ENCODE results near the gene DSG2.
"Not testable (repeated sequence)": the region's sequence is repeated elsewhere in the genome, so short reads cannot be mapped to it uniquely, and the experiment has no call there.

The DSG2 gene

DNA sequence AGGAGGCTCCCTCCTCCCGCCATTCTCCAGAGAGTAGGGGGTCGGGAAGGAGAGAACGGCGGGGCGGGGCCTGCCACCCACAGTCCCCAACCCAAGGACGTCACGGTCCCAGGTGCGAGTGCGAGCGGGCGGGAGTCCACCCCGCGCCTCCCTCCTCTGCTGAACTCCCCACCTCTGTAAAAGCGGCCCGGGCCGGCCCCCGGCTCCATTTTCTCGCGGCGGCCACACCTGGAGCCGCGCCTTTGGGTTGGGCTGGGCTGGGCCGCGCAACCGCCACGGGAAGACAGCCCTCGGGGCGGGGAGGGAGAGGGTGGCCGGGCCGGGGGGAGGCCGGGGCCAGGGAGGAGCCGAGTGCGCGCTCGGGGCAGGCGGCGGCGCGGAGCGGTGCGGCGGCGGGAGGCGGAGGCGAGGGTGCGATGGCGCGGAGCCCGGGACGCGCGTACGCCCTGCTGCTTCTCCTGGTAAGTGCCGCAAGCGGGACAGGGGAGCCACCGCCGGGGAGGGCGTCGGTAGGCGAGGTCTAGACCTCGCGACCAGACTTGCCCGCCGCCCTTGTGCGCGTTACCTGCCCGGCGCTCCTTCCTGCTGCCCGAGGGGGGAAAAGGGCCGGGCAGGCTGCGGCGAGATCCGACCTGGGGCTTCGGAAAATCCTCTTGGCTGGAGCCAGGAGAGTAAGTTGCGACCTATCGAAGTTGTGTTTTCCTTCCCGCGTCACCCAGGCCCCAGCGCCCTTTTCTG, at the start of gene DSG2:
Gene DSG2, plus strand, starts transcription at position 342 of the 738 bp plus-strand sequence. Its CDS starts 75 bp downstream, at position 417.
- DNase-seq, result no peak

DNA sequence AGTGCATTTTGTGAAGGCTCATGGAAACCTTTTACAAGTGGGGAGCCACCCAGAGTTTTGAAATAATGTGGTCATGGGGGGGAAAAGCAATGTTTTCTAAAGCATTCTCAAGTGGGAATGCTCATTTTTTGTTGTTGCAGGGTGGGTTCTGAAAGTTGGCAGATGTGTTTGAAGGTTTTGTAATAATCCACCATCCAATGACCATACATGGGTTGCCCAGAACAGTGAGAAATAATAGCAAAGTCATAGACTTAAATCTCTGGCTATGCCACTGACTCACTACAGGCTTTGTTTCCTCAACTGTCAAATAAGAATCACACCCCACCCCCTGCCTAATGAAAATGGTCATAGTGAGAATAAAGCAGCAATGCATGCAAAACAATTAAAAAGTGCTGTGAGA, 47.6 kb upstream of the DSG2 start:
- DNase-seq, result no peak

DNA sequence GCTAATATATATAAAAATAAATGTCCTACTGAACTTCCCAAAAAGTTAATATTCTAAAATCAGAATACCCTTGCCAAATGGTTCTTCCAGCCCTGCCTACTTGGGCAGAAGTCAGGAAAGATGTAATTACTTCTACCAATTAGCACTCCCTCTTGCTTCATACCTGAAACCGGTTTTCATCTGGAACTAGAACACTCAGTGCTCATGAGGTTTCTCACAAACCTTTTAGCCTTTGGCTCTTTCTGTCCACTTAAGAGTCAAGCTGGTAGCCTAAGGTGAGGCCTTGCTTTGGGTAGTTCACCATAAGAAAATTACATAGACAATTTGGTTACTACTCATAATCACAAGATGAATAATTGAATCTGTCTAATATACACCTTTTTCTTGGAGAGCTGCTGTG, 46.4 kb upstream of the DSG2 start:
- no peak for DNase-seq

GRCh38 chr18:31454066-31454708, 43.8 kb upstream of the DSG2 start:
- DNase-seq, result no peak

GRCh38 chr18:31469629-31470028, 28.3 kb upstream of the DSG2 start:
- DNase-seq, result no peak

DNA sequence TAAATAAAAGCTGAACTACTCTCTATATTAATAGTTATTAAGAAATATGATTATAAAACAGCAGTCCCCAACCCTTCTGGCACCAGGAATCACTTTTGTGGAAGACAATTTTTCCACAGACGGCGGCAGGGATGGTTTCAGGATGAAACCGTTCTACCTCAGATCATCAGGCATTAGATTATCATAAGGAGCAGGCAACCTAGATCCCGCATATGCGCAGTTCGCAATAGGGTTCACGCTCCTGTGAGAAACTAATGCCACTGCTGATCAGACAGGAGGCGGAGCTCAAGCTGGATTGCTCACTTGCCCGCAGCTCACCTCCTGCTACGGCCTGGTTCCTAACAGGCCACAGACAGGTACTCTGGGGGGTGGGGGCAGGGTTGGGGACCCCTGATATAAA, 19.3 kb upstream of the DSG2 start:
- no peak for DNase-seq

- DNase-seq, result no peak
Observed at GRCh38 chr18:31482051-31482450, 15.9 kb upstream of the DSG2 start.

DNA sequence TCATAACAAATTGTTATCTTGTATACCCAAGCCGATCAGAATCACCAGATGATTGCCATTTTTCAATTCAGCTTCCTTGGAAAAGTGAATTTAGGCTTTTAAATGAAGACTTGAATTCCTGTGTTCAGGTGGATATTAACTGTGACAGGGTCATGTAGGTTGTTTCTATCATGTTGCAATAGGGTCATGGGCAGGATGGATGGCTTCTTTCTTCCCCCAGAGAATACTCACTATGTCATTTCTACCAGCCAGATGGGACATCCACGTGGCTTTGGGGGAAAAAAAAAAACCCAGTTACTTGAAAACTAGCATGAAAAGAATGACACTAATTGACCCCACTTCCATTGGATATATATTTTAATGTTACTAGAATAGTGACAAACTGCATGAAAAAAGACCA, 14.6 kb upstream of the DSG2 start:
- no peak for DNase-seq

- no peak for DNase-seq
Observed at GRCh38 chr18:31484461-31484860, 13.5 kb upstream of the DSG2 start.

DNA sequence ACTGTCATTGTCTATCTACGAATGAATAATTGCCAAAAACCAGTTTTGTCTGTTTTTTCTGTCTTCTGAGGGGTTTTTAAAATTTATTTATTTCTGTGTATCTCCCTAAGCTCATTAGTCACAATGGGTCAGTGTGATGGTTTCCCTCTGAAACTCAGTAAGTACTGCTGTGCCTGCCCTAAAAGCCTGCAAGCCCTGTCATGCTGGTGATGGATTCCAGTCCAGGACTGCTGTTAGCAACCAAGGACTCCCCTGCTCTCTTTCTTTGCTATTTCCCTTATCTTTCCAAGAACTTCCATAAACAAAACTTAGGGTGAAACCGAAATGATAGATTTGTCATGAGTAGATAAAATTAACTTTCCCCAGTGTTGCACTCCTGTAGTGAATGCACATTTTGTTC, 11.8 kb upstream of the DSG2 start:
- no peak for DNase-seq

GRCh38 chr18:31487246-31488015, 10.5 kb upstream of the DSG2 start:
- no peak for DNase-seq

DNA sequence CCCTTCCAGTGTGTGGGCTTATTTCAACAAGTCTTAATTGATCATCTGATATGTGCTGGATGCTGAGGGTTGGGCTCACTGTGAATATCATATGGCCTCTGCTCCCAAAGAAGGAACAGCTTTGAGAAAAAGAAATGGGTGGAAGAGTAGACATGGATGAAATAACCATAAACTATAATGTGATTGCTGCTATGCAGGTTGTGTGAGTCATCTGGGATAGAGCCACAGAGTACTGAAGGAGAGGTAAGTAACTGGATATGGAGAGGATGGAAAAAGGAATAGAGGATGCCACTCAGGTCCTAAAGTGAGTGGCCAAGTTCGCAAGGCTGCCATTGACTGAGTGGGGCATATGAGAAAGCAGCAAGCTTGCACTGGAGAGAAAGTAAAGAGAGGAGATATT, 8.7 kb upstream of the DSG2 start:
- DNase-seq, result no peak

GRCh38 chr18:31490387-31490786, 7.6 kb upstream of the DSG2 start:
- no peak for DNase-seq

DNA sequence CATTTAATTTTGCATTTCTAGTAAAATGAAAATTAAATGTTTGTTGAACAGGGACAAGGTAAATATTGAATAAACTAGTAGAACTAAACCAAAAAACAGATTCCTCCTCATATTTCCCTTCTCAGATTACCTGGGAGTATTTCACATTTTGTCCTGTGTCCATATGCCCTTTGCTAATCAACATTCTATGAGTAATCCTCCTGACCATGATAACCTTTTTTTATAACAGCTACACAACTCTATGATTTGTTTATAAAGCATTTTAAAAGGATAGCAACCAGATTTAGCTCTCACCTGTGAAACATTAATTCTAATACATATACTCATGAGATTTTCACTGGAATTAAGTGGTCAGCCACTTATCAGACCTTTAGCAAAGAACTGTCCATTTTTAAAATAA, 7.1 kb upstream of the DSG2 start:
- DNase-seq, result no peak

DNA sequence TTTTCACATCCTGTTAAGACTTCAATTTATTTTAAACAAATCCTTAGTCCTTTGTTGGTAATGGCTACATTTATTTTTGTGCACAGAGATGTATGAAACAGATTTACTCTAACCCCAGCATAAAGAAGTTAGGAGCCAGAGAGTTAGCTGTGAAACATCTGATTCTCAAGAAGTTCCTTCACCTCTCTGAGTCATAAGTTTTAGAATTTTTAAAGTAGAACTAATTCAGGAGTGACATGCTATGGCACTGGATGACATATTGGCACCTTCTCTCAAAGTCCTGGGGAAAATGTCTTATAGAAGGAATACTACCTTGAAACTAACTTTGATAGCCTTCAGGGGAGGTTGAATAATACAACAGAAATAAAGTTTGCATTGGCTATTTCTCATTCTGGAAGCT, 6.4 kb upstream of the DSG2 start:
- no peak for DNase-seq

DNA sequence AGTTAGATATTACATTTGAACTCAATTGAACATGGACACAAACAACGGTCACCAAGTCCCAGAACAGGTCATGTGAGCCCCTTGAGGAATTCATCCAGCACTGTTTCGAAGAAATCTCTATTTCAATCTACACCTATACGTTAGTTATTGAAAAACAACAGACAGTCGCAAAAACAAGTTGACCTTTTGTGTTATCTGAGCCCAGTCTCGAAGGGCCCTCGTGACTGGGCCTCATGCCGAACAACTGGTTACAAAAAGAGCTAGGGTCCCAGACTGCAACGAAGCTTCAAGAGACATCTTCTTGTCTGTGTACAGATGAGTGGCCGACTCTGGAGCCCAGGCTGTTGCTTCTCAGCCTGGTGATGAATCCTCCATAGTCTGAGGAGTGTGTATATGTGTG, 5.3 kb upstream of the DSG2 start:
- DNase-seq, result no peak

- DNase-seq, result no peak
Observed at GRCh38 chr18:31493171-31493570, 4.8 kb upstream of the DSG2 start.

- DNase-seq, result no peak
Observed at GRCh38 chr18:31493941-31494340, 4.0 kb upstream of the DSG2 start.

DNA sequence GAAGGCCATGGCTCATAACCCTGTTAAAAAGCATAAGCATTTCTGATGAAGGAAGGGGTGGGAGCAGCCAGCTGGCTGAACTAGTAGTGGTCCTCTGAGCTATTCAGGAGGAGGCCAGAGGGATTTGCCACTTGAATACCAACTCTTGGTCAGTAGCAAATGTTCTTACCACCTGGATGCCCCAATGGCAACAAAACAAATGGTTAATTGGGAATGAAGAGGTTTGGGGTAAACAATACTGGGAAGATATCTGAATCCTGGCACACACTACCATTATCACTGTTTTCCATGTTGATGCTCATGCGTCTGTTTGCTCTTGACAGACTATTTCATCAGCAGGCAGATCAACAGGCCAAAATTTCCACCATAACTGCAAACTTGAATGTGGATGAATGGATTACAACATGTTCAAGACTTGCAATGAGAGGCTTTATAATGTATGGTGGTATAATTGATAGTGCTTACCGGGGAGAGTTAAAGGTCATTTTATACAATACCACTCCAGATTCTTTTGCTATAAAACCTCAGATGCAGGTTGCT, 3.2 kb upstream of the DSG2 start:
- DNase-seq, result not testable (repeated sequence)

DNA sequence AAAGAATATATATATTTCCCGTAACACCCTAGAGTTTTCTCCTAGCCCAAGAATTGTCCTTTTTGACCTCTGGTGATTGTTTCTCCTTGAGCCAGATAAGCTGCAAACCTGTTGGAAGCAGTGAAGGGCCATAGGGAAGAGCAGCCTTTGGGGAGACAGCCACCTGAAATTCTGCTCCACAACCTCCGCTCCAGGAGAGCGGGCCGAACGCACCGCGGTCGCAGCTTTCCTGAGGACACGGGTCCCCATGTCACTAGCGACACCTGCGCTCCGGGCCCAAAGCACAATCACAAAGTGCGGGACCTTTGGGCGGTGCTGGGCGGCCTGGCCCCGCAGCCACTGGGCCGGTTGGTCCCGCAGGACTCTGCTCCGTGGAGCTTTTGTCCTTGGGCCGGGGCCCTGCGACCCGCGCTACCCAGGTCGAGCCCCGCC, 557 bp upstream of the DSG2 start:
- no peak for DNase-seq

- DNase-seq, result no peak
Observed at GRCh38 chr18:31498574-31499524, 872 bp downstream of the DSG2 start.

GRCh38 chr18:31500051-31500688, 2.2 kb downstream of the DSG2 start:
- no peak for DNase-seq
